ENCODE measurements around the gene LYPD8.

GRCh38 chr1:248782416-248783141 is 27.0 kb upstream of the LYPD8 start:
- TF ChIP-seq CTCF (IDR thresholded peaks at IDR 0.05): no peak
- no peak for TF ChIP-seq POLR2A (IDR thresholded peaks at IDR 0.05)
- peak in 1 of 3 donors; percentile 11 for TF ChIP-seq POLR2AphosphoS5 (IDR thresholded peaks at IDR 0.05)
- TF ChIP-seq EP300 (IDR thresholded peaks at IDR 0.05; ENCODE audit: low read depth): no peak

Measured in transverse colon (tissue), 4 donors.